HG03439 (cell line): ENCODE data around the gene PXYLP1.

Experiments used
- ATAC-seq: cut with Tn5 transposase; IDR thresholded peaks from one replicate; pipeline ENCODE4 v1.9.1; 2021; ENCODE audit warnings: mild to moderate bottlenecking, moderate library complexity; ENCODE audit not compliant: unreplicated experiment

The PXYLP1 gene

GRCh38 chr3:141320399-141321108 lies 88.9 kb downstream of the PXYLP1 start:
- ATAC-seq = no peak

DNA sequence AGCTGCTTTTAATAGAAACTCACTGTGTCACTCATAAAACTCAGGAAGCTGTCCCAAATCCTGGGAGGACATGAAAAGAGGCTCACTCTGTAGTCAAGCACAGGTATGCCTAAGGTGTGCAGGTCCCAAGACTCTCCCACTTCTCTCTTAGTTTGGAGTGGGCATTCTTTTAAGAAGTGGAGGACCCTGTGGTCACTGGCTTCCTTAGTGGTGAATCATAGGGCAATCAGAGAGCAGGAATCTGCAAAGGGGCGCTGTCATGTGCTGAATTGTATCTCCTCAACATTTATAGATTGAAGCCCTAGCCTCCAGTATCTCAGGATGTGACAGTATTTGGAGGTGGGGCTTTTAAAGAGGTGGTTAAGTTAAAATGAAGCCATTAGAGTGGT lies 89.5 kb downstream of the PXYLP1 start:
- no peak for ATAC-seq

GRCh38 chr3:141323936-141324704 lies 92.5 kb downstream of the PXYLP1 start:
- ATAC-seq = no peak

DNA sequence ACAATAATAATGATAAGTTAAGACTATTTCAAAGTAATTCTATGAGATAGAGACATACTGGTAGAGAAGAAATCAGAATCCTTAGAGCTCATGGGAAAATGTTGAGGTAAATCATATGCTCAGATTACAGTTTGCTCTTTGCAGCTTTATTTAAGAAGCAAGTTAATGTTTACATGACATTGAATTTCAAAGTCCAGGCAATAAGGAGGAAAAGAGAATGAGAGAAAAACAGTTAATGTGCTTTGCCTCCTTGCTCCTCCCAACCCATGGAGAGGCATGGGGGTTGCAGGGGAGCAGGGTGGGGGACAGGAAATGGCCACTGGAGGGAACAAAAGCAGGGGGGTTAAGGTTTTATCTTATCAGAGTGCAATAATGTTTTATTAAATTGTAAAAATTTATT lies 94.5 kb downstream of the PXYLP1 start:
- no peak for ATAC-seq

GRCh38 chr3:141326626-141327025 lies 95.0 kb downstream of the PXYLP1 start:
- no peak for ATAC-seq

DNA sequence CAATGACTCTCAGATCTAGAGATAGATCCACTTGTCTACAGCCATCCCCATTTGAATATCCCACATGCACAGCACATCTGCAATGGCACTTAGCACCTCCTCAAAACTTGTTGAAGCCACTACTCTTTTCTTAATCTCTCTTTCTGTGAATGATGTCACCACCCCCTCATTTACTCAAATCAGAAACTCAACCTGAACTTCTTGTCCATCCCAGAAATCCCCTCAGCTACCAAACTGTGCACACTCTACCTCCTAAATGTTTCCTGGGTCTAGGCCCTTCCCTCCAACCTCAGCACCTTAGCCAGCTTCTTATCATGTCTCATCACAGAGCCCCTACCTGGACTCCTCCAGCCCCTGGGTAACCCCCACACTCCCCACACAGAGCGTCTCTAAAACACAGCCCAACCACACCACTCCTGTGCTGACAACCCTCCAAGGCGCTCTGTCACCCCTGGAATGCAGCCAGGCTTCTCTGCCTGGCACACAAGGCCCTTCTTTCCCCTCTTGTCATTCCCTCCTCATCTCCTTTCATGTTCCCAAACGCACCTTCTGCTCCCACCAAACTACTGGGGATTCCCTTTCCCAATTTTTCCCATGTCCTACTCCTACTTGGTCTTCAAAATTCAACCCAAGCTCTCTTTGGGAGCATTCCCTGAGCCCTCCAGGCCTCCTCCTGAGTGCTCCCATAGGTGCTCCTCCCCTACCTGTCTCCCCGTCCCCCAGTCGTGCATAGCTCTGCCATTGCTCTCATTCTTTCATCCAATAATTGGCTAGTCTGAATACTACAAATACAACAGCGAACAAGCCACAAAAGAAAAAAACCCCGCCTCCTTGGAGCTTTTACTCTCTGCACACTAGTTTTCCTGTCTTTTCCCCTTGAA lies 96.9 kb downstream of the PXYLP1 start:
- ATAC-seq = peak; percentile 63

- ATAC-seq = no peak
These were observed 98.6 kb downstream of the PXYLP1 start for GRCh38 chr3:141330235-141330634.

DNA sequence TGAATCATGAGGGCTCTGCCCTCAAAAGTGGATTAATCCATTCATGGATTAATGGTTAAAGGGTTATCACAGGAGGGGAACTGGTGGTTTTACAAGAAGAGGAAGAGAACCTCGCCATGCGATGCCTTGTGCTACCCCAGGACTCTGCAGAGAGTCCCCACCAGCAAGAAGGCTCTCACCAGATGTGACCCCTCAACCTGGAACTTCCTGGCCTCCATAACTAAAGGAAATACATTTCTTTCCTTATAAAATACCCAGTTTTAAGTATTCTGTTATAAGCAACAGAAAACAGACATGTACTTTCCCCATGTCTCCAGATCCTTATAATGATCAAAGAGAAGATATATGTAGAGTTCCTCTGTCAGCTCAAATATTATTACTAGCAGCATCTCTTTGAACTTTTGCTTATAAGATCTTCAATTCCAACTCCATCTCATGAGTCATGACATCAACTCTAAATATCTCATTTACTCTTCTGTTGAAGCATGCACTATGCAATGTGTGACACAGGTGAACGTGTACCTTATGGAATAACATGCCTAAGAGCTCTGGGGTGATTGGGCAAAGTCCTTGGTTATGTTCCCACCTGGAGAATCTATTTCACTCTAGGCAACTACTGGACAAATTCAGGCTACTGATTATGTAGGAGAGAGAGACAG lies 99.2 kb downstream of the PXYLP1 start:
- no peak for ATAC-seq

DNA sequence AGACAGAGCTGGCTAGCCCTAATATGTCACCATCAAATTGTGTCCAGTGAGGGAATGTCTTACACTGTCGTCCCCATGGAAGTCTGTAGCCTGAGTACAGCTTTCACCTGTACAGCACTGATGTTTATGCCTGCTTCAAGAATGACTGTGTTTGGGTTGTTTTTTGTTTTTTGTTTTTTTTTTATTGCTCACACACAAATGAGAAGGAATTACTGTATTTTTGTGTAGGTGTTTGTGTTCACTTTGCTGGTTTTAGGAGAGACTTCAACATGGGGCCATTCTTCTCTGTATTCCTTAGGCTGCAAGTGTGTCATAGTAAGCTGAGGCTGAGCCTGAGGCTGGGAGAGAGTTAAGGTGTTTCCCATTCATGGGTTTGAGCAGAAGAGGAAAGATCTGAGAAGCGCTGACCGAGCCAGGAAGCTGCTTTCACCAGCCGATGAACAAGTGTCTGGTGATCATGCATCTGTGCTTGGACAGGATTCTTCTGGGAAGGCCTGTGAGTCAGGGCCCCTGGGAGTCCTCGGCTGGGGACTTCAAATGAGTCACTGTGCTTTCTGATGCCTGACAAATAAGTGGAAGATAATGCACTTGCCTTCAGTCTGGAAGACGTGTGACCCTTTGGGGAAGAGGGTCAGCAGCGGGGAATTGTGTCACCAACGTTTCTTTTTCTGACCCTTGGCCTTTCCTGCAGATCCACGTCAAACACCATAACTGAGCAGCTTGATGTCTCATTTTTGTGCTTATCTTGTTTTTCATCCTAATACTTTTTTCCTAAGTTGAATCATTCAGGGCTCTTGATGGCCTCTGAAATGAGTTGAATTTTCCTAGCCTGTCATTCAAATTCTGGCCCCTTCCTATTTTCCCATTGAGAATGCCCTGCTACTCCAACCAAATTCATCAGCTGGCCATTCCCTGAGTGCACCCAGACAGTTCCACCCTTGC lies 100.0 kb downstream of the PXYLP1 start:
- no peak for ATAC-seq

DNA sequence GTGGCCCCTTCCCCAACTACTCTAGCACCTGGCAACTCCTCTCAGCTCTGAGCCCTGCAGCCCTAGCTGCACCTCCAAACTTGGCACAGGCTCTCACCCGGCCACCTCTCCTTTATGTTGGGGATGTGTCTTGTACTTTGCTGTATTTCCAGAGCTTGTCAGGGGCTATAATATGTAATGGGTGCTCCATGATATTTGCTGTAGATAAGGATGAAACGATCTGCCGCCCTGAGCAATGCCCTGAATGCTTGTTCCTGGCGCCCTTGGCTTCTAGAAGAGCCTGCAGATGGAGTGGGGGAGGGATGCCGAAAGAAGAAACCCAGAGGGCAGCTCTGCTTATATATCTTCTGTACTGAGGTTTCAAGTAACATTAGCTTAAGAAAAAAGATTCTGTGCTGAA lies 100.8 kb downstream of the PXYLP1 start:
- ATAC-seq = no peak

DNA sequence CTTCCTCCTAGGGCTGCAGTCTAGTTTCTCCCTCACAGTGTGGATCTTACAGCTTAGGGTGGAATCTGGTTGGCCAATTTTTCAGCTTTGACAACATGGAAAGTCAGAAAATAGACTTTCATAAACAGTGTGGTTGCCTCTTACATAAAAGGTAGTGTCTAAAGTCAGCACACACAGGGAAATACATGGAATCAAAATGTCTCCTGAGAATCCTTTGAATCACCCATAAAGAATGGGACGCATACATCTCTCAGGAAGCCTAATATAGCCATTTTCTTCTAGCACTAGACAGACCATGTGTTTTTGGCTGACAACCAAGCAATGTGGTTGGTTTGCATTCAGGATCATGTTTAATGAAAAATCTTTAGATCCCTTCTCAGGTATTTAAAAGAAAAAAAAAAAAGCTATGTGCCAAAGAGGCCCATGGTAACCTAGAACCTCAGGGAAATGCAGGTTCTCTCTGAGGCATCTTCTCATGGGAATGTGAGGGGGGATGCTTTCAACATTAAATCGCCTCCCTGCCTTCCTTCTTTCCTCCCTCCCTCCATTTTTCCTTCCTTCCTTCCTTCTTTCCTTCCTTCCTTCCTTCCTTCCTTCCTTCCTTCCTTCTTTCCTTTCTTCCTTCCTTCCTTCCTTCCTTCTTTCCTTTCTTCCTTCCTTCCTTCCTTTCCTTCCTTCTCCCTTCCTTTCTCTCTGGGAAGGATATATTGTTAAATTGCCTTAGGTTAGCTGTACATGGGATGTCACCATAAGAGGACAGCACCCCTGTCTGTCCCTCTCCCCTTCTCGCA lies 102.4 kb downstream of the PXYLP1 start:
- ATAC-seq = no peak

GRCh38 chr3:141334627-141335250 lies 103.1 kb downstream of the PXYLP1 start:
- ATAC-seq = no peak

DNA sequence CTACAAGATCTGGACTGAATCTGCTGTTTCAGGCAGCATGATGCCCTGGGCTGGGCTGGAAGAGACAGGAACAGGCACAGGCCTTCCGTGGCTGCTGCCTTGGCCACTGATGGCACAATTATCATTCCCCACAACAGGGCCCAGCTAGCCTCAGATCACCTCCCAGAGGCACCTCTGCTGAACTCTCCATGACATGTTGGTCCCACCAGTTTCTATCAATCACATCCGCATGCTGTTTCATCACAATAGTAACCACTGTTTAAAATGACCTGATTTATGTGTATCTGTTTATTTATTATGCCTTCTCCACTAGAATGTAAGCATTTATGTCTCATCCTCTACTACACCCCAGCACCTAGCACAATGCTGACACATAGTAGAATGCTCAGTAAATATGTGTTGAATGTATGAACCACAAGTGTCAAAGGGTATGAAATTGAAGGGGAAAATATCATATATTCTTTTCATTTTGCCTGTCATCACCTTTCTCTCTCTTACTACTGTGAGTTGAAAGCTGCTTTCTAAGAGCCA lies 104.0 kb downstream of the PXYLP1 start:
- no peak for ATAC-seq

GRCh38 chr3:141336672-141337522 lies 105.3 kb downstream of the PXYLP1 start:
- peak; percentile 82 for ATAC-seq

- no peak for ATAC-seq
These were observed 105.9 kb downstream of the PXYLP1 start for GRCh38 chr3:141337523-141337854.

DNA sequence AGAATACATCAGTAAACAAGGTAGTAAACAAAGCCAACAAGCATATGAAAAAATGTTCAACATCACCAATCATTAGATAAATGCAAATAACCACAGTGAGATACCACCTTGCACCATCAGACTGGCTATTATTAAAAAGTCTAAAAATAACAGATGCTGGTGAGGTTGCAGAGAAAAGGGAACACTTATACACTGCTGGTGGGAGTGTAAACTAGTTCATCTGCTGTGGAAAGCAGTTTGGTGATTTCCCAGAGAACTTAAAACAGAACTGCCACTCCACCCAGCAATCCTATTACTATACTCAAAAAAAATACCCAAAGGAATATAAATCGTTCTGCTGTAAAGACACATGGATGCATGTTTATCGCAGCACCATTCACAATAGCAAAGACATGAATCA lies 106.4 kb downstream of the PXYLP1 start:
- no peak for ATAC-seq

- ATAC-seq = no peak
These were observed 107.3 kb downstream of the PXYLP1 start for GRCh38 chr3:141338881-141339280.

DNA sequence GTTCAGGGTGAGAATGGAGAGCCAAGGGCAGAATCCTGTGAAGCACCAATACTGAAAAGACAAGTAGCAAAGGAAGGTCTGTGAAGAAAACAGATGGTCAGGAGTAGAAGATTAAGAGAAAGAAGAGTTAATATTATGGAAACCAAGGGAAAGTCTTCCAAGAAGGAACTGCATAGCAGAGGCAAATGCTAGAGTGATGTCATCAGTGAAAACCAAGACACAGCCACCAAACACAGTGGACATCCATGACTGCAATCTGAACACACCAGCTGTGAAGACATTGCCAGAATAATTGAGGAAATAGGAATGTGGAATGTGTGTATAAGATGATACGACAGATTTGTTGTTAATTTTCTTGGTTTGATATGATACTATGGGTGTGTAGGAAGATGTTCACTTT lies 109.9 kb downstream of the PXYLP1 start:
- no peak for ATAC-seq
